ENCODE results near the gene ODF4.
"Not testable (repeated sequence)": the region's sequence is repeated elsewhere in the genome, so short reads cannot be mapped to it uniquely, and the experiment has no call there.

ODF4 gene

GRCh38 chr17:8345052-8345690 is 5.5 kb downstream of the ODF4 start:
- DNase-seq (ENCODE audit: extremely low read depth, low read depth): no peak
- TF ChIP-seq CTCF (IDR thresholded peaks at IDR 0.05; ENCODE audit: low read depth, low read length): no peak

DNA sequence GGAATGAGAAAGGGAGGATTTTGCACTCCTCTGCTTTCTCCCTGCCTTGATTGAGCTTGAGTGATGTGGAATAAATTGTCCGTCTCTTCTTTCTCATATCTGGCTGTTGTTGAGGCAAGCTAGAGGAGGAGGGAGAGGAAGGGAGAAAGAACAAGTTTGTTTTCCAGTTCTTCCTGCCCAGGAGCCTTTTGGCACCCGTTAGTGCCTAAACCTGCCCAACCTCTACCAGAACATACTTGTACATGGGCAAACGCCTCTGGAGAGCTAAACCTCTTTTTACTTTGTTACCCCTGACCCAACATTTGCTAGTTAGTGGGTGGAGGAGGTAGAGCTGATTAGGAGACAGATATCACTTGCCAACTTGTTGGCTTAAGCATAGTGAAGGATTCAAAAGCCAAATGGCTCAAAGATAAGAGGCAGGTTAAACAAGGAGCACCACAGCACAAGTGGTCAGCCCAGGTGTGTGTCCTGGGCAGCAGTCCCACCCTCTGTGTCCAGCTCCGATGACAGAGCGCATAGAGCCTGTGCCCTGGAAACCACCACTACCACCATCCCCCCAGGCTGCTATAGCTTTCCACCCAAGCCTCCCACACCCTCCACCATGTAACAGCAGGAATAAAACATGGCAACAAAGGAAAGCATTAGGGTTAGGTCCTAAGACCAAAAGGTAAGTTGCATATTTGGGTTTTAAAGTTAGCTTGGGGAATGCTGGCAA is 6.5 kb downstream of the ODF4 start:
- DNase-seq (ENCODE audit: extremely low read depth, low read depth): no peak
- TF ChIP-seq CTCF (IDR thresholded peaks at IDR 0.05; ENCODE audit: low read depth, low read length): no peak

DNA sequence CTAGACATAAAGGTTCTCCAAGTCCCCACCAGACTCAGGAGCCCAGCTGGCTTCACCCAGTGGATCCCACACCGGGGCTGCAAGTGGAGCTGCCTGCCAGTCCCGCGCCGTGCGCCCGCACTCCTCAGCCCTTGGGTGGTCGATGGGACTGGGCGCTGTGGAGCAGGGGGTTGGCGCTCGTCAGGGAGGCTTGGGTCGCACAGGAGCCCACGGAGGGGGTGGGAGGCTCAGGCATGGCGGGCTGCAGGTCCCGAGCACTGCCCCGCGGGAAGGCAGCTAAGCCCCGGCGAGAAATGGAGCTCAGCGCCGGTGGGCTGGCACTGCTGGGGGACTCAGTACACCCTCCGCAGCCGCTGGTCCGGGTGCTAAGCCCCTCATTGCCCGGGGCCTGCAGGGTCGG is 7.4 kb downstream of the ODF4 start:
- DNase-seq (ENCODE audit: extremely low read depth, low read depth): not testable (repeated sequence)

DNA sequence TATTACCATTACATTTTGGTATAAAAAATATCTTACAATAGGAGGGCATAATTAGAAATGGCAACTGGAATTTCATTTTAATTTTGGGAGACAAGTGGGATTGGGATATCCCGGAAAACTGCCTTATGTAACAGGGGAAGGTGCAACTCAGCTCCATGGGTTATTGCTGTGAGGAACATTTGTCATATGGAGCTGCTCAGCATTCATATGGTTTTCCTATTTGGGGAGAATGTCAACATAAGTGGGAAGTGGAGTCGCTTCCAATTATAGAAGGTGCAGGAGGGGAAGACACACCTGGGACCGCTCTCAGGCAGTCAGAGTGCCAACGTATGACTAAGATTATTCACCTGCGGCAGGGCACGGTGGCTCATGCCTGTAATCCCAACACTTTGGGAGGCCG is 10.7 kb downstream of the ODF4 start:
- no peak for TF ChIP-seq CTCF (IDR thresholded peaks at IDR 0.05; ENCODE audit: low read depth, low read length)
- no peak for DNase-seq (ENCODE audit: extremely low read depth, low read depth)

DNA sequence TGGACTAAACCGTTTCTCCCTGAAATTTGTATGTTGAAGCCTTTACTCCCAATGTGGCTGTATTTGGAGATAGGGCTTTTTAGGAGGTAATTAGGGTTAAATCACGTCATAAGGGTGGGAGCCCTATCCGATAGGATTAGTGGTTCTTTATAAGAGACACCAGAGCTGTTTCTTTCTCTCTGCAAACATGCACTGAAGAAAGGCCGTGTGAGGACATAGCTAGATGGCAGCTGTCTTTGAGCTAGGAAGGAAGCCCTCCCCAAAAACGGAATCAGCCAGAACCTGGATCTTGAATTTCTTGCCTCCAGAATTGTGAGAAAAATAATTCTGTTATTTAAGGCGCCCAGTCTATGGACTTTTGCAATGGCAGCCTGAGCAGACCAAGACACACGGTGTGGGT is 14.1 kb downstream of the ODF4 start:
- no peak for DNase-seq (ENCODE audit: extremely low read depth, low read depth)
- TF ChIP-seq CTCF (IDR thresholded peaks at IDR 0.05; ENCODE audit: low read depth, low read length): no peak

- TF ChIP-seq CTCF (IDR thresholded peaks at IDR 0.05; ENCODE audit: low read depth, low read length): no peak
- no peak for DNase-seq (ENCODE audit: extremely low read depth, low read depth)
Observed at GRCh38 chr17:8354236-8354635, 14.6 kb downstream of the ODF4 start.

GRCh38 chr17:8357910-8358309 is 18.3 kb downstream of the ODF4 start:
- TF ChIP-seq CTCF (IDR thresholded peaks at IDR 0.05; ENCODE audit: low read depth, low read length): no peak
- DNase-seq (ENCODE audit: extremely low read depth, low read depth): no peak

DNA sequence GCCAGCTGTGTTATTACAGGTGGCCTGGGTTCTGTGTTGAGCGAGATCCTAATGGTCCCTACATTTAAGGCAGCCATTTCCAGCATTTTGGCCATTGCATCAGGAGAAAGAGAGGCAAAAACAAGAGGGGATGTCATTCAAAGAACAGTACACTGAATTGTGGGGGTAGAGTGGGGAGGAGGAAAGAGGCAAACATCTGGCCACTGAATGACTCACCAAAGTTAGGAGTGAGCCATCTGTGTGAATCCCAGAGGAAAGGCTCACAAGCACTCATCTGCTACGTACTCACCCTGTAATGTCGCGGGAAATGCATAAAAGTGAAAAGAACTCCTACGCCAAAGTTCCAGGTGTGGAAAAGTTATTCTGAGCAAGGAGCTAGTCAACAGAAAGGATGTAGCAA is 20.1 kb downstream of the ODF4 start:
- DNase-seq (ENCODE audit: extremely low read depth, low read depth): peak; percentile 44
- no peak for TF ChIP-seq CTCF (IDR thresholded peaks at IDR 0.05; ENCODE audit: low read depth, low read length)
